Activated naive CD8-positive, alpha-beta T cell treated with anti-CD3 and anti-CD28 coated beads, Interleukin-2, amount 50 U/mL, for 24 hours (primary cell): Measurements from ENCODE around the gene TMIE.
"Not testable (repeated sequence)": the region's sequence is repeated elsewhere in the genome, so short reads cannot be mapped to it uniquely, and the experiment has no call there.

Experiments used
- ATAC-seq: fragments of 150-1000 bp; cut with Tn5 transposase; one replicate; pipeline ENCODE4 v1.10.0; 2021
- DNase-seq: peaks from one replicate; pipeline ENCODE4 v3.0.0; 2021
- H3K27ac Mint-ChIP-seq: one replicate; pipeline ENCODE4 v1.8.0; 2021; ENCODE audit warnings: mild to moderate bottlenecking, mixed read lengths
- H3K27me3 Mint-ChIP-seq: one replicate; pipeline ENCODE4 v1.8.0; 2021; ENCODE audit warnings: mixed read lengths
- H3K36me3 Mint-ChIP-seq: one replicate; pipeline ENCODE4 v1.8.0; 2021; ENCODE audit warnings: low read depth, mixed read lengths
- H3K4me1 Mint-ChIP-seq: one replicate; pipeline ENCODE4 v1.8.0; 2021; ENCODE audit warnings: mixed read lengths
- H3K4me3 Mint-ChIP-seq: one replicate; pipeline ENCODE4 v1.8.0; 2021; ENCODE audit warnings: mild to moderate bottlenecking, moderate library complexity, mixed read lengths
- H3K9me3 Mint-ChIP-seq: one replicate; pipeline ENCODE4 v1.8.0; 2021; ENCODE audit warnings: mixed read lengths

The TMIE gene

GRCh38 chr3:46692566-46692990, 8.6 kb upstream of the TMIE start:
- Mint-ChIP-seq H3K4me1 (peaks cover 29% of the 10 kb centered on the region), H3K27ac (no peak overlapping the region), H3K4me3 (peak overlapping the region; percentile 67), H3K36me3 (no peaks in the 10 kb centered on the region), H3K9me3 (no peaks in the 10 kb centered on the region), H3K27me3 (peaks cover 6% of the 10 kb centered on the region)
- no peak for DNase-seq
- no peak for ATAC-seq

- ATAC-seq (peak; percentile 48), DNase-seq (peak; percentile 51)
- H3K4me3 Mint-ChIP-seq = peak within 1 kb of the TSS; percentile 67
- no peak within 1 kb of the TSS for H3K27ac Mint-ChIP-seq
- H3K27me3 Mint-ChIP-seq = peaks cover 6% of the 10 kb centered on the region
- no peaks in the 10 kb centered on the region for H3K36me3 Mint-ChIP-seq
- H3K4me1 Mint-ChIP-seq = peaks cover 29% of the 10 kb centered on the region
- no peaks in the 10 kb centered on the region for H3K9me3 Mint-ChIP-seq
These were observed 7.9 kb upstream of the TMIE start, which contains the start of gene ALS2CL for GRCh38 chr3:46693038-46693891. ALS2CL (minus strand) TSS chr3:46693679; CDS start chr3:46689440, 4,239 bp downstream.

- H3K27me3 Mint-ChIP-seq = peaks cover 6% of the 10 kb centered on the region
- ATAC-seq = peak; percentile 31
- peaks cover 29% of the 10 kb centered on the region for H3K4me1 Mint-ChIP-seq
- no peaks in the 10 kb centered on the region for H3K9me3 Mint-ChIP-seq
- DNase-seq = peak; percentile 46
- H3K4me3 Mint-ChIP-seq = peak overlapping the region; percentile 46
- no peaks in the 10 kb centered on the region for H3K36me3 Mint-ChIP-seq
- H3K27ac Mint-ChIP-seq = no peak overlapping the region
These were observed 7.3 kb upstream of the TMIE start for GRCh38 chr3:46693892-46694226.

GRCh38 chr3:46694520-46694919, 6.7 kb upstream of the TMIE start:
- H3K27ac Mint-ChIP-seq = no peak overlapping the region
- ATAC-seq (no peak), DNase-seq (no peak)
- H3K36me3 Mint-ChIP-seq = no peaks in the 10 kb centered on the region
- H3K9me3 Mint-ChIP-seq = no peaks in the 10 kb centered on the region
- H3K4me1 Mint-ChIP-seq = peaks cover 29% of the 10 kb centered on the region
- peaks cover 6% of the 10 kb centered on the region for H3K27me3 Mint-ChIP-seq
- no peak overlapping the region for H3K4me3 Mint-ChIP-seq

GRCh38 chr3:46695177-46695961, 5.8 kb upstream of the TMIE start:
- H3K4me3 Mint-ChIP-seq = no peak overlapping the region
- no peaks in the 10 kb centered on the region for H3K36me3 Mint-ChIP-seq
- DNase-seq = peak; percentile 43
- ATAC-seq = peak; percentile 16
- H3K9me3 Mint-ChIP-seq = no peaks in the 10 kb centered on the region
- H3K27ac Mint-ChIP-seq = peak overlapping the region; percentile 27
- peaks cover 29% of the 10 kb centered on the region for H3K4me1 Mint-ChIP-seq
- peaks cover 6% of the 10 kb centered on the region for H3K27me3 Mint-ChIP-seq

- H3K27ac Mint-ChIP-seq = peak overlapping the region; percentile 27
- peaks cover 6% of the 10 kb centered on the region for H3K27me3 Mint-ChIP-seq
- DNase-seq (no peak), ATAC-seq (no peak)
- no peaks in the 10 kb centered on the region for H3K36me3 Mint-ChIP-seq
- H3K4me3 Mint-ChIP-seq = no peak overlapping the region
- H3K9me3 Mint-ChIP-seq = no peaks in the 10 kb centered on the region
- peaks cover 29% of the 10 kb centered on the region for H3K4me1 Mint-ChIP-seq
These were observed 5.0 kb upstream of the TMIE start for GRCh38 chr3:46695962-46696894.

- no peaks in the 10 kb centered on the region for H3K36me3 Mint-ChIP-seq
- H3K4me3 Mint-ChIP-seq = no peak overlapping the region
- ATAC-seq = no peak
- peaks cover 15% of the 10 kb centered on the region for H3K4me1 Mint-ChIP-seq
- H3K9me3 Mint-ChIP-seq = no peaks in the 10 kb centered on the region
- no peak overlapping the region for H3K27ac Mint-ChIP-seq
- no peak for DNase-seq
- H3K27me3 Mint-ChIP-seq = peaks cover 11% of the 10 kb centered on the region
These were observed 1.3 kb upstream of the TMIE start for GRCh38 chr3:46699676-46700523.

- Mint-ChIP-seq H3K27me3 (peaks cover 11% of the 10 kb centered on the region), H3K4me3 (no peak overlapping the region), H3K36me3 (no peaks in the 10 kb centered on the region), H3K4me1 (peaks cover 6% of the 10 kb centered on the region), H3K9me3 (no peaks in the 10 kb centered on the region), H3K27ac (no peak overlapping the region)
- ATAC-seq = no peak
- no peak for DNase-seq
These were observed 420 bp upstream of the TMIE start for GRCh38 chr3:46700772-46701171.

- H3K27me3 Mint-ChIP-seq = peaks cover 11% of the 10 kb centered on the region
- H3K4me3 Mint-ChIP-seq = no peak overlapping the region
- H3K9me3 Mint-ChIP-seq = no peaks in the 10 kb centered on the region
- H3K36me3 Mint-ChIP-seq = no peaks in the 10 kb centered on the region
- peaks cover 2% of the 10 kb centered on the region for H3K4me1 Mint-ChIP-seq
- no peak overlapping the region for H3K27ac Mint-ChIP-seq
- DNase-seq = no peak
- ATAC-seq = no peak
These were observed 1.2 kb downstream of the TMIE start for GRCh38 chr3:46702246-46703012.

- peaks cover 11% of the 10 kb centered on the region for H3K27me3 Mint-ChIP-seq
- H3K36me3 Mint-ChIP-seq = no peaks in the 10 kb centered on the region
- no peak for ATAC-seq
- H3K27ac Mint-ChIP-seq = no peak overlapping the region
- no peak overlapping the region for H3K4me3 Mint-ChIP-seq
- H3K4me1 Mint-ChIP-seq = peaks cover 2% of the 10 kb centered on the region
- H3K9me3 Mint-ChIP-seq = no peaks in the 10 kb centered on the region
- DNase-seq = no peak
These were observed 1.9 kb downstream of the TMIE start for GRCh38 chr3:46703013-46703520.

- not testable (repeated sequence) for H3K4me3 Mint-ChIP-seq, H3K4me1 Mint-ChIP-seq, ATAC-seq, H3K27ac Mint-ChIP-seq, H3K36me3 Mint-ChIP-seq, DNase-seq, H3K9me3 Mint-ChIP-seq
- peaks cover 11% of the 10 kb centered on the region for H3K27me3 Mint-ChIP-seq
These were observed 3.2 kb downstream of the TMIE start for GRCh38 chr3:46704346-46704745.

- Mint-ChIP-seq H3K27me3 (peaks cover 11% of the 10 kb centered on the region), H3K36me3 (no peaks in the 10 kb centered on the region), H3K27ac (no peak overlapping the region), H3K4me3 (no peak overlapping the region), H3K4me1 (peaks cover 2% of the 10 kb centered on the region), H3K9me3 (no peaks in the 10 kb centered on the region)
- peak; percentile 72 for ATAC-seq
- DNase-seq = peak; percentile 66
These were observed 3.9 kb downstream of the TMIE start for GRCh38 chr3:46705022-46705530.
